GM21515 (cell line): ENCODE results near the gene LMO4.
A peak's percentile ranks its signal among the peaks of the same experiment; 100 is the strongest.

Source experiments
- ATAC-seq: cut with Tn5 transposase; IDR thresholded peaks from one replicate; pipeline ENCODE4 v1.9.1; 2021; ENCODE audit not compliant: unreplicated experiment

LMO4 gene

DNA sequence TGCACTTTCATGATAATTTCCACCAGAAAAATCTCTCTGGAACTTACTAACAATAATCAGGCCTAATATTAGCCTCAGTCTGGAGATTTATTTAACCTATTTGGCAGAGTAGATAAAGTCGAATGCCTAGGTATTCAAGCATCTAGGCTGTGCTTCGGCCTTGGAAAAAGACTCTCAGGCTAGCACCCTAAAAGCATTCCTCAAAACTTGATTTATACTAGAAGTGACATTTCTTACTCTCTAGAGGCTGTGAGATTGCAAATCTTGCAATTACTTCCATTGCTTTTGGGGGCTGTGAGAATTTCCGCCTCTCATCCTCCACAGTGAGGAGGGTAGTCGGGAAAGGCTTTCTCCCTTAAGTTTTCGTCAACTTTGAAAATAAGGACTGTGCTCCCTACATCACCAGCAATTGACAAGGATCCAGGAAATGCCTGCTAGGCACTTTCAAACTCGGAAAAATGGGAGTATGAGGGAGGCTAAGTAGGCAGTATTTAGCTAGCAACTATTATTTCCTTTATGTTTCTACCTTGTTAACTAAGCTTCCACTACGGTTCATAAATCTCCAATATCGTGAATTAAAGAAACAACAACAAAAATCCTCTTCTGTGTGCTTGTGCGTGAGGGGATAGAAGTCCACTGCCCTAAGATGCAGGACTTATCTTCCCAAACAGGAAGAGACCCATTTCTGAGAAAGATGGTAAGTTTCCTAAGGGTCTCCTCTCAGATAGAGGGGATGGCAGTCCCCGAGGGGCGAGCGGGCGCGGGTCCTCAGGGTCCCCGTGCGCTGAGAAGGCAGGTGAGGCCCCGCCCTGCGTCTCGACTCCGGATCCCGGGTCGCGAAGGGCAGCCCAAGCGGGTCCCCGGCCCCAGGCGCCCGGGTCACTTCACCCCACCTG lies 1.1 kb upstream of the LMO4 start:
- ATAC-seq = no peak

DNA sequence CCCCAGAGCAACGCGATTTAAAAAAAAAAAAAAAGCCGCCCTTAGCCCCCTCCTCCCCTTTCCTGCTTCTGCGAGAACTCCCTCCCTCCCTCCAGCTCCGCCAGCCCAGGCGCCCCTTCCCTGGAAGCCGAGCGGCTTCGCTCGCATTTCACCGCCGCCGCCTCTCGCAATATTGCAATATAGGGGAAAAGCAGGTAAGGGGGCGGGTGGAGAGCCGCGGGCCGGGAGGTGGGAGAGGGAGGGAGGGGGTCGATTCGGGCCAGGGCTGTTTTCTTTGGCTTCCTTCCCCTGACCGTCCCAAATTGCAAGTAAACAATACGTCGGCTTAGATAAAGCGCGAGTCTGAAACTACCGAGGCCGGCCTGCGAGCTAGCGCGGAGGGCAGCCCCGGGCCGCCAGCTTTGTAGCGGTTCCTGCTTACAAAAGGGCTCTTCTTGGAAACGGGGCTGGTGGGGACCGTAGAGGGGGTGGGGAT lies 408 bp downstream of the LMO4 start:
- ATAC-seq = no peak

DNA sequence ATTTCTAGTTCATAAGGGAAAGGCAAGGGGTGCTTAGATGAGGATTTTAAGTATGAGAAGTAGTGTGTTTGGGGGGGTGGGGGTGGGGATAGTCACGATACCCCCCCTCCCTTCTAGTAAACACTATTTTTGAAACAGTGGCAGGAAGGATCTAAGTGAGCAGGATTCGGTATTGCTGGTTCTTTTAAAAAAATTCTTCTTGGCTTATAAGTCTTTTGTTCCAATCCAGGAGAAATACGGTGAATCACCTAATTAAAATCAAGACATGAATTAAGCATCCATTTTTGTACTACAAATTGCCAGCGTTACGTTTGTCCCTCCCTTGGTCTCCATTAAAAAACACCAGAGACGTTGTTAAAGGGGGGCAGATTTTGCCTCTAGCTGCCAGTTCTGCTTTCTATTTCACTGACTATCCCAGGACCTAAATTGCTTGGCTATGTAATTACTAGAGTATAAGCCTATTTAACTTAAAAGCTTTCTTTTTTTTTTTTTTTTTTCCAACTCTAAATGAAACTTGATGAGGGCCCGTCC lies 911 bp downstream of the LMO4 start:
- no peak for ATAC-seq

DNA sequence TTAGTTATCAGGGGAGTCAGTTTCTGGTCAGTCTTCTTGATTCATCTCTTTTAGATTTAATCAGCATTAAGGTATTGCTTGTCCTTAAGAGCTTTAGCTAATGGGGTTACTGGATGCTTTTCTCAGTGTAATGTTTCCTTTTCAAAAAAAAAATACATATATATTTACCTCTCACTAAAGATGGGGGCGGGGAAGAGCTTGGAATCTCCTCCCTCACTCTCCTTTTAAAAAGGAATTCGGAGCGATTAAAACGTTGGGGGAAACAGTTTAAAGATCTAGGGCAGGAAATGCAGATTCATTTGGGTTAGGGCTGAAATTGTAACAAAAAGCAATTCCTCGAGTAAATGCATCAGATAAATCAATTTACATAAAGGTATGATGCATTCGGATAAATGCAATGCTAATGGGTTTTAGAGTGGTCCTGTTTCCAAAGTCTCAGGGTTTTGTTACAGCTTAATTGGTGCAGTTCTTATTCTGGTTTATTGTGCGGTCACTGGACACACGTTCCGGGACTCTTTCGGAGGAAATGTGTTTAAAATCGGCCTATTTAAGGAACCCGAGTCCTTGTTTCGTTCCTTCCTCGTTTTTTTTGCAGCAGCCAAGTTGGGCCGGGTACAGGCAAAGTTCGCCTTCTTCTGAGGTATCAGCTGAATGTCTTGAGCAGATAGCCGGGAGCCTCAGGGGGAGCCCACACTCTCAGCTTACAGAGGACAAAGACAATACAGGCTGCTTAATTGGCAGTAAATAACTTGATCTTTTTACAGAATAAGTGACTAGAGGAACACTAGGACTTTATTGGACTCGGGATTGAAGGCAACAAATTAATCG lies 1.6 kb downstream of the LMO4 start:
- no peak for ATAC-seq

DNA sequence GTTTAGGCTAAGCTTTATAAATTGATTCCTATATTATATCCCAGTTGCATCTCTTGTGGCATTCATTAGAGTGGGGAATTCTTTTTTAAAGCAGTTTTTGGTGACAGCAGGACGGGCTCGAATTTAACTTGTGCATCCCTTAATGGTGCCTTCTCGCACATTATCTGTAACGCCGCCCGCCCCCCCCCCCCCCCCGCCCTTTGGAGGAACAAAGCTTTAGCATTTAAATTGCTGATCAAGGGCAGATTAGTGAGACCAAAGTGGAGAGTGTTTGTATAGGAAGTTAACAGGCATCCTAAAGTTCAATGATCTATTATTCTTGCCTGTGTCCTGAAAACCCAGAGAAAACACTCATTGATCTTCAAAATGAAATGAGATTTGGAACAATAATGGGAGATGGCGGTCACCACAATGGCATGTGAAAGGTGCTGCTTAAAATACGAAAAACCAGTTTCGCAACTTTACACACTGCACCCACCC lies 2.2 kb downstream of the LMO4 start:
- ATAC-seq = no peak

DNA sequence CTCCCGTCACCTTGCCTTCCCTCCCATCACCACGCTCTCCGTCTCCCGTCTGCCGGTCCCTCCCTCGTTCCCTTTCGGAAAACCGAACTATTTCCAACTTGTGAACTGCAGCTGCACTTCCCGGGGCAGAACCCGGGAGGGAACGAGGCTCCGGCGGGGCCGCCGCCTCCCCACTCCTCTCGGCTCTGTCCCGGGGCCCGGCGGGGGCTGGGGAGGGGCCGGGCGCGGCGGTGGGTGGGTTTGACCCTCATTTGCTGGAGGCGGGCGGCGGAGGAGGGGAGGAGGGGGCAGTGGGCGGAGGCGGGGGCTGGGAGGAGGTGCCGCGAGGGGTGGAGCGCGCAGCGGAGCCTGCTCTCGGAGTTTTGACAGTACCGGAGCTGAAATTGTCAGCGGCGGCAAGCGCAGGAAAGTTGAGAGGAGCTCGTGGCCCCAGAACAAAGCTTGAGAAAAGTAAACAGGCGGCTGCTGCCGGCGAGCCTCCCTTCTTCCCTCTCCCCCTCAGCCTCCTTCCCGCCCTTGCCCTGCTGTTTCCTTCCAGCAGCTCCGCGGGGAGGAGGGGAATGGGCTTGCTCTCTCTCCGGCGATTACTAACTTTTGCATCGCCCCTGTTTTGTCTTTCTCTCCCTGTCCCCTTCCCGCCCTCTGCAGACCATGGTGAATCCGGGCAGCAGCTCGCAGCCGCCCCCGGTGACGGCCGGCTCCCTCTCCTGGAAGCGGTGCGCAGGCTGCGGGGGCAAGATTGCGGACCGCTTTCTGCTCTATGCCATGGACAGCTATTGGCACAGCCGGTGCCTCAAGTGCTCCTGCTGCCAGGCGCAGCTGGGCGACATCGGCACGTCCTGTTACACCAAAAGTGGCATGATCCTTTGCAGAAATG lies 2.9 kb downstream of the LMO4 start:
- no peak for ATAC-seq

DNA sequence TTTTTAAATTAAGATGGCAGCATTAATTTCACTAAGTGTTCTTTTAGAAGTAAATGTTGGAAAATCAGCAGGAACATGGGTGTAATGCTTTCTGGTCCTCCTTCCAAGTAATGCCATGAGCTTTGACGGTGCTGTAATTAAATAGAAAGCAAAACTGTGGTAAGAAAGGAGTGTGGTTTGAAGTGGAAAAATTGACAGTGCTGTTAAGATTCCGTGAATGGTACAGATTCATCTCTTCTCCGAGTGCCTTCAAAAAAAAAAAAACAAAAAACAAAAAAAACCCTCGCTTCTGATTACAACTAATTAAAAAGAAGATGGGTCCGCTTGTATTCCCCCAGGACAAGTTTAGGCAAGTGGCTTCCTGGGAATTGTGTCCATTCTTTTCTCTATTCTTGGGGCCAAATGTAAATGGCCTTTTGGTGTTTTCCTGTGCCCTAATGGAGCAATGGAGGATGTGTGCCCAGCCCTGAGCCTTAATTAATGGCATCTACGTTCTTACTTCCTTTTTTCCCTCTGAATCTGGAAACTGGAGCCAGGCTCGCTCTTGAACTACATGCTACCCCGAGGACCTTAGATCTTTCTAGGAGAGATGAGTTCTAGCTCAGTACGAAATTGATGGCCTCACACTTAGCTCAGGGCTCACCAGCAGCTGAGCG lies 5.1 kb downstream of the LMO4 start:
- ATAC-seq = no peak

DNA sequence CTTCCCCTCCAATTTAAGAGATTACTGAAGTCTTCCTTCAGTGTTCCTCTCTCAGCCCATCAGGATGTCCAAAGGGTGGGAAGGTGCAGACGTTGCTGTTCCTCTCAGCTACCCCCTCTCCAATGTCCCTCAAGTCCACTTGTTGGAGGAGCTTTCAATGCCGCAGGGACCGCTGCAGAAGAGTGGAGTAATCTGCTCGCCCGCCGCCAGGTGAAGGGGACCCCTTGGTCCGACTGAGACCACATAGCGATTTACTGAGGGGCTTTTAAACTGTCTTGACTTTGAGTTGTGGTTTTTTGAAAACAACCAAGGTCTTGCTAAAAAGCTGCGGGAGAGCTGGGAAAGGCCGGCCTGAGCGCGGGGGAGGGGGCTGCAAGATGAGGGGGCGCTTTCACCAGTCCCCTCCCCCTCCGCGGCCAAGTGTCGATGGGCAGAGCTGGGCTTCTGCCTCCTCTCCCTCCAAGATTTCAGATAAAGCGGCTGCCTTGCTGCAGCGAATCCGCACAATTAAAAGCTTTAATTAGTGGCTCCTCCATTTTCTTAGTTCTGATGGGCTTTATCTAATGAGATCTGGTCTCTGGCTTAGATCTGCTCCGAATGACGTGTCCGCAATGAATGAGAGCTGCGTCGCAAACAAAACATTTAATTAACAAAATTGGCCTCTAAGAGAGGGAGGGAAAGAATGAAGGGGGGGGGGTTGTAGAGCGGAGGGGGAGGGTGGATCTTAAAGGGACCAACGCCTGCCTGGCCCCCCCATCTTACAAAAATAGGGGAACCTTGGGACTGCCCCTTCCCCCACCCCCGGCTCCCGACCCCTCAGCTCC lies 5.9 kb downstream of the LMO4 start:
- peak; percentile 0 for ATAC-seq

DNA sequence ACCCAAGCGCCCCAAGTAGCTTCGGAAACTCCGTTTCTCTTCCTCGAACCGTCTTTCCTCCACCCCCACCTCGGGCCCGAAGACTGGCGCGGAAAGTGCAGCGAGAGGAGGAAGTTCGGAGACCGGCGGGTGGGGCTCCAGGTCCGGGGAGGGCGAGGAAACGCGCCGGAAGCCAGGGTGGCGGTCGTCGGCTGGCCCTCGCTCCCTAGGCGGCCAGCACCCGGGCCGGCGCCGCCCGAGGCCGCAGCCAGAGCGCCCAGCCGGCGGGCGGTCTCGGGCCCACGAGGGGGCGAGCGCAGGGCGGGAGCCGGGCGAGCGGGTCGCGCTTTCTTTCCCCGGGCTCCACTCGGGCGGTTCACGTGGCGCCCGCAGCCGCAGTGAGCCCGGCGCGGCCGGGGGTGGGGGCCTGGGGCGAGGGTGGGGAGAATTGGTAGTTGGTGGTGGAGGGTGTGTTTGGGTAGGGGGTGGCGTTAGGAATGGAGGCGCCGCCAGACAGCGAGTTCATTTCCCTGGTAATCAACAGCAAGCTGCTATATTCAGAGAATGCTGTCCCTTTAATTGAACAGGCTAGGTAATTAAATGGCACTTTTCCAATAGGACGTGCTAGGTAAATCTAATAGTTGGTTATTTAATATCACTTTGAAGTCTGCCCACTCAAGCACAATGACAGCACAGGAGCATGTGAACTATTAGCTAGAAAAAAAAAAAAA lies 6.7 kb downstream of the LMO4 start:
- ATAC-seq = peak; percentile 55

DNA sequence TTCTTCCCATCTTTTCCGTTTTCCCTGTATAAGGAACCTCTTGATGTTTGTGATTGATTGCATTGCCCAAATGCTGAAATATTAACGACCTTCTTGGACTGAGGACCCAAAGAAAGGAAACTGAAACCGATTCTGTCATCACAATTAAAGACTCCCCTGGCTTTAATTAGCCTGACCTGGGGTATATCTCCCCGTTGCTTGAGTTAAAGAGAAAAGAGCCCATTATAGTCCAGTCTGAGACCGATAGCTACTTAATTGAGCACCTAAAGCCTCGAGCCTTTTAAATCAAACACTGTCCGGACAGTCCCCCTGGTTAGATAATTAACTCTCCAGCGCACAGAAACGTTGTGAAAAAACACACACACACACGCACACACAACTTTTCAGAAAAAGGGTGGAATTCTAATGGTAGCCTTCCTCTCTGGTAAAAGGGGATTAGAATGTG lies 8.0 kb downstream of the LMO4 start:
- ATAC-seq = no peak

DNA sequence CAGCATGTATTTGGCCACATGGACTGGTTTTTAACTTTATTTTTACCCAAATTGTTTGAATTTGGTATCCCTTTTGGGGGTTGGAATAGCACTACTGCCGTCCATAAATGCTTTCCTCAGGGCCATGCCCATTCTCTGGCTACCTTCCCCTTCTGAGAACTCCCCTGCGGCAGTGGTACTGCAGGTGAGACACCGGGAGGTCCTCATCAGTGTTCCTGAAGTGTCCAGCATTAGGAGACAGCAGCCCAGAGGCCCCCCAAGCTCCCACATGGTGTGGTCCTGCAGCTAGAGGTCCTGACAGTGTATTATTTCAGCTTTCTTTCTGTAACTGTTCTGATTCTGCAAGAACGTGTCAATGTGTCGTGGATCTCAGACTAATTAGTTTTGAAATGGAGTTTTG lies 8.9 kb downstream of the LMO4 start:
- no peak for ATAC-seq

DNA sequence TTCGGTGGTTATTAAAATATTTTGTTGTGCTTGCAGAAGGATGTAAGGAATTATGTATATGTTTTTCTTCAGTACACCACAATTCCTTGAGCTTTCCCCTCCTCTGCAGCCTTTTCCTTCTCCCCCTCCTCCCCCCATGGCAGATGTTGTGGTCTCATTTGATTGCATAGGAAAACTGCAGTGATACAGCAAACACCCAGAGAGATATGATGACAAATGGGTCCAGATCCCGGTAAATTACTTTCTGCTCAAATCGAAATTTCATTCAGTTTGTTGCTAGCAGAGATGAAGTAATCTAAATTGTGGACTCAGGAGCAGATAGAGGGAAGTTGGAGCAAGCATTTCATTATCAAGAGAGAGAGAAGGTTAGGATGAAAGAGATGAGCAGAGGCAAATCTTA lies 9.9 kb downstream of the LMO4 start:
- no peak for ATAC-seq

DNA sequence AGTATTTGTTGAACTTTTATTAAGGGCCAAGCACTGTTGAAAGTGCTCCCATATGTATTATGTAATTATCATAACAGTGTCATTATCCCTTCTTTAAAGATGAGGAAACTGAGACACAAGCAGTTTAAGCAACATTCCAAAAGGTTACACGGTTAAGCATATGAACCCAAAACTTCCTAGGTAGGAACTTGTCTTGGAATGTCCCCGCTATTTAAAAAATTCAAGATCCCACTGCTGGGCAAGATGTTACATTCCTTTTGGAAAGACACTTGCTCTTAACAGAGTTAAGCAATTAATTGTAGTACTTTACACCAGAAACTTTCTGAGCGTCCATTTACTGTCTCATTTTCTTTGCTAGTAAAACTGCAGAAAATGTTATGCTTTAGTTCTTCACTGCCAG lies 15.6 kb downstream of the LMO4 start:
- ATAC-seq = no peak

DNA sequence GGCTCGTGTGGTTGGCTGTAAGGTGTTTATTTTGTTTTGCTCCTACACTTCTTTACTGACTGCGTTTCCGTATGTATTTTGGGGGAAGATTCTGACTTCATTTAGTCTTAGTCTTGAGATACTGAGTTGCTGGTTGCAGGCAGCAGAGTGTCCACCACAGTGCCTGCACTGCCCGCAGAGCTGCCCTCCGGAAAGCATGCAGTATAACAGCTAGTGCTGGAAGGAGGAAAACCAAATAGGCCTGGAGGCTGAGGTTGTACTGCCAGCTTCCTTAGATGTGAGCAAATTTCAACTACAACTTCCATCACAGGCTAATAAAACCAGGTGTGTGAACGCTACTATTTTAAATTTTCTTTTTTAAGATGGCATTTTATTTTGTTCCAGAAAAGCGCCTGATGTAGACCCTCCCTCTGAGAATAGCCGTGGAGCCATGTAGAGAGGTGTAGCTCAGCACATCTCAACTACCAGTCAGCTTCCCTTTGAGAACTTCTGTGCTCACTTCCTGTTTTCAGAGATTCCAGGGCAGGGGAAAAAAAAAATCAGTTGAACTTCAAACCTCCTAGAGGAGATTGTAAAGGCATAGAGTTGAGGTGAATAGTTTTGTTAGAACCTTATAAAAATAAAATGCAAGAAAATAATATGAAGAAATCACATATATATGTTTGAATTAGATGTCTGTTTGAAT lies 17.6 kb downstream of the LMO4 start:
- ATAC-seq = no peak

DNA sequence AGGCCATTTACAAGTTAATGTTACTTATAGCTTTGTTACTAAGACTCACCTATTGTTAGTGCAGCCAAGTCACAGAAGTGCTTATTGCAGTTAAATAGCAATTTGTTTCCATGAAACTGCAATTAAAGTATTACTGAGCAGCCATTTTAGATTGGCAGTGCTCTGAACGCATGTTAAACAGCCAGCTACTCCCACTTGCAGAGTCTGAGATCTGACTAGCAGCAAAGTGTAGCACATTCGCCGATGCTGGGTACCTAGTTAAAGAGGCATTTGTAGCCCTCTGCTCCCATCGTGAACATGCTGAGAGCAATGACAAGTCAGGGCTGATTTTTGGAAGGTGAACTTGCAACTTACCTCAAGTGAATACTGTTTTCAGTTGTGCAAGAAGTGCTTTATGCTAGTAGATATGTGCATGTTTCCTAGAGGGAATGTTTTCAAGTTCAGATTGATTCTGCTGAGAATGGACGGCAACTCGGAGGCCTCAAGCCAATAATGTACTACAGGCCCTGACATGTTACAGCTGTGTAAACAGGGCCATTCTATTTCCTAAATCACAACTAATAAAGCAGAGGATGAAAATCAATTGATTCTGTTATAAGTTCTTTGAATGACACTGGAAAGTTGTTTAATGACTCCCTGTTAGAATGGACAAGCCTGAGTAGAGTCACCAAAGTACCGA lies 19.8 kb downstream of the LMO4 start:
- no peak for ATAC-seq

DNA sequence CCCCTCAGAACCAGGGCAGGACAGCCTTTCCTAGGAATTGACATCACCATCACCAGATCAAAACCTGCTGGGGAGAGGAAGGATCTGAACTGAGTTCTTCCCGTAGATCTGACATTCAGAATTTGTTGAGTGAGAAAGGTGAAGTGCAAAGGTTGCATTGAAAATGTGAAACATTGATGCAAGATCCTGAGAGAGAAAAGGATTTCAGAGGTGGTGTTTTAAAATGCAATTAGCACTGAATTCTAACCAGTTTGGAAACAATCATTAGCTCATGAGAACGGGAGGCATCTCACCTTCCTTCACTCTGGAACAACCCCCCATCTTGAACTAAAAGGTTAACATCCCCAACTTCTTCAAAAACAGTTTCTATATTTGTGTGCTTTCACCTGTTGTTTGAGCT lies 20.4 kb downstream of the LMO4 start:
- ATAC-seq = no peak

DNA sequence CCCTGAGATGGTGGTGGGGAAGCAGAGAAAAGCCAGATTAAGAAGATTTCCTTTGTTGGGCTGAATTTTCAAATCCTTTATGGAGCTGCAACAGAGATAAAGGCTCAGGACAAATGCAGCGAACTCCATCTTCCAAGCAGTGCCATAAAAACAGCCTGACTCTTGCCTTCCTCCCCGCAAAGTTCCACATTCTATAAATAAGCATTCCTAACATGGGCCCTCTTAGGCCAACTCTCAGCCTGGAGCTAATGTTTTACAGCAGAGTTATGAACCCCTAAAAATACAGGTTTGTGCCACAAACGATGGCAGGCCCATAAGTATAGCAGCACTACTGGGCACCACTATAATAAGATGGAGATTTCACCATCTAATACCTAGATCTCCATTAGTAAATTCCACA lies 27.2 kb downstream of the LMO4 start:
- no peak for ATAC-seq
